ENCODE results near the gene ASS1. TPM values are rescaled to one million over a fixed set of nuclear protein-coding genes. Genes with fewer than 3 reads are reported as not detected.

ASS1 gene
- total and polyA plus RNA-seq, 2 of the 13 experiments (the other 11 are each of a cell fraction or from before 2014, with no cell fraction given), result 77.6 to 122 TPM

GRCh38 chr9:130411566-130411915 is 33.2 kb upstream of the ASS1 start:
- ATAC-seq (no peak), FAIRE-seq (no peak), DNase-seq (ENCODE audit: low spot score) (no peak)
- H4K20me1 ChIP-seq (ENCODE audit: insufficient read depth, low read length), result no peaks in the 10 kb centered on the region
- H3K79me2 ChIP-seq (ENCODE audit: insufficient read depth, low read length), result no peaks in the 10 kb centered on the region
- no peak overlapping the region for H3K4me3 ChIP-seq (replicated peaks in 1 of 3; ENCODE audit: insufficient read depth in 1 of 3, low read depth in 2 of 3, low read length in 3 of 3)
- H3K4me2 ChIP-seq (ENCODE audit: low read depth, low read length), result no peak overlapping the region
- no peaks in the 10 kb centered on the region for H3K4me1 ChIP-seq (ENCODE audit: insufficient read depth, low read length)
- no peaks in the 10 kb centered on the region for H3K9me3 ChIP-seq (ENCODE audit: low read length)
- no peaks in the 10 kb centered on the region for H3K36me3 ChIP-seq (replicated peaks in 1 of 2; ENCODE audit: control insufficient read depth in 1 of 2, insufficient read depth in 2 of 2, low read length in 2 of 2)
- WGBS (ENCODE audit: low lambda C conversion rate), result 16% methylated on average over 3 of the region's 3 CpGs
- in situ Hi-C loops (cut with HindIII; ENCODE audit: extremely low pct_ligation_motif_present, low pct_unique_long_range_greater_than_20kb), result no loop called here
- ChIA-PET POLR2A (no interaction called here), CTCF (ENCODE audit: low intra/inter-chr PET ratio, low total read pairs) (no interaction called here)
- intact Hi-C loops (cut with micrococcal nuclease; ENCODE audit: unreplicated experiment), result no loop called here
- no peak overlapping the region for H3K27ac ChIP-seq (ENCODE audit: extremely low read length, insufficient read depth, low read length)
- no peak overlapping the region for H2AFZ ChIP-seq (ENCODE audit: low read length)
- H3K27me3 ChIP-seq (ENCODE audit: control insufficient read depth in 1 of 2, insufficient read depth in 2 of 2, low read length in 2 of 2), result peaks cover 2 to 5% of the 10 kb centered on the region in 2 experiments; a peak in 1 of 5 replicates
- no TSS peak for BruUV-seq (replicated peaks)
- no peak overlapping the region for H3K9ac ChIP-seq (ENCODE audit: insufficient read depth, low read depth, low read length)
- TF ChIP-seq PAXIP1 (CRISPR knock-in tag; conservative IDR thresholded peaks at IDR 0.05) (no peak), RFXANK (CRISPR knock-in tag; IDR thresholded peaks at IDR 0.05) (no peak), TCF7 (IDR thresholded peaks at IDR 0.05; ENCODE audit: low read depth) (no peak), TFDP1 (CRISPR knock-in tag; IDR thresholded peaks at IDR 0.05; ENCODE audit: borderline replicate concordance) (no peak), TCF12 (IDR thresholded peaks at IDR 0.05) (no peak), TCF12 (CRISPR knock-in tag; IDR thresholded peaks at IDR 0.05) (no peak), ZNF431 (CRISPR knock-in tag; IDR thresholded peaks at IDR 0.05; ENCODE audit: borderline replicate concordance, low read depth) (no peak), ZNF563 (CRISPR knock-in tag; IDR thresholded peaks at IDR 0.05) (no peak), ZFP37 (CRISPR knock-in tag; IDR thresholded peaks at IDR 0.05; ENCODE audit: borderline replicate concordance) (no peak), ISL2 (CRISPR knock-in tag; IDR thresholded peaks at IDR 0.05) (no peak), GMEB1 (CRISPR knock-in tag; IDR thresholded peaks at IDR 0.05; ENCODE audit: borderline replicate concordance) (no peak), NFE2L1 (CRISPR knock-in tag; IDR thresholded peaks at IDR 0.05; ENCODE audit: borderline replicate concordance) (no peak), HMG20B (CRISPR knock-in tag; conservative IDR thresholded peaks at IDR 0.05) (no peak)
- TF ChIP-seq, protein P1, sequence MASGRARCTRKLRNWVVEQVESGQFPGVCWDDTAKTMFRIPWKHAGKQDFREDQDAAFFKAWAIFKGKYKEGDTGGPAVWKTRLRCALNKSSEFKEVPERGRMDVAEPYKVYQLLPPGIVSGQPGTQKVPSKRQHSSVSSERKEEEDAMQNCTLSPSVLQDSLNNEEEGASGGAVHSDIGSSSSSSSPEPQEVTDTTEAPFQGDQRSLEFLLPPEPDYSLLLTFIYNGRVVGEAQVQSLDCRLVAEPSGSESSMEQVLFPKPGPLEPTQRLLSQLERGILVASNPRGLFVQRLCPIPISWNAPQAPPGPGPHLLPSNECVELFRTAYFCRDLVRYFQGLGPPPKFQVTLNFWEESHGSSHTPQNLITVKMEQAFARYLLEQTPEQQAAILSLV (CRISPR knock-in tag; IDR thresholded peaks at IDR 0.05; ENCODE audit: borderline replicate concordance), result no peak
- TF ChIP-seq, protein P2, sequence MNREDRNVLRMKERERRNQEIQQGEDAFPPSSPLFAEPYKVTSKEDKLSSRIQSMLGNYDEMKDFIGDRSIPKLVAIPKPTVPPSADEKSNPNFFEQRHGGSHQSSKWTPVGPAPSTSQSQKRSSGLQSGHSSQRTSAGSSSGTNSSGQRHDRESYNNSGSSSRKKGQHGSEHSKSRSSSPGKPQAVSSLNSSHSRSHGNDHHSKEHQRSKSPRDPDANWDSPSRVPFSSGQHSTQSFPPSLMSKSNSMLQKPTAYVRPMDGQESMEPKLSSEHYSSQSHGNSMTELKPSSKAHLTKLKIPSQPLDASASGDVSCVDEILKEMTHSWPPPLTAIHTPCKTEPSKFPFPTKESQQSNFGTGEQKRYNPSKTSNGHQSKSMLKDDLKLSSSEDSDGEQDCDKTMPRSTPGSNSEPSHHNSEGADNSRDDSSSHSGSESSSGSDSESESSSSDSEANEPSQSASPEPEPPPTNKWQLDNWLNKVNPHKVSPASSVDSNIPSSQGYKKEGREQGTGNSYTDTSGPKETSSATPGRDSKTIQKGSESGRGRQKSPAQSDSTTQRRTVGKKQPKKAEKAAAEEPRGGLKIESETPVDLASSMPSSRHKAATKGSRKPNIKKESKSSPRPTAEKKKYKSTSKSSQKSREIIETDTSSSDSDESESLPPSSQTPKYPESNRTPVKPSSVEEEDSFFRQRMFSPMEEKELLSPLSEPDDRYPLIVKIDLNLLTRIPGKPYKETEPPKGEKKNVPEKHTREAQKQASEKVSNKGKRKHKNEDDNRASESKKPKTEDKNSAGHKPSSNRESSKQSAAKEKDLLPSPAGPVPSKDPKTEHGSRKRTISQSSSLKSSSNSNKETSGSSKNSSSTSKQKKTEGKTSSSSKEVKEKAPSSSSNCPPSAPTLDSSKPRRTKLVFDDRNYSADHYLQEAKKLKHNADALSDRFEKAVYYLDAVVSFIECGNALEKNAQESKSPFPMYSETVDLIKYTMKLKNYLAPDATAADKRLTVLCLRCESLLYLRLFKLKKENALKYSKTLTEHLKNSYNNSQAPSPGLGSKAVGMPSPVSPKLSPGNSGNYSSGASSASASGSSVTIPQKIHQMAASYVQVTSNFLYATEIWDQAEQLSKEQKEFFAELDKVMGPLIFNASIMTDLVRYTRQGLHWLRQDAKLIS (CRISPR knock-in tag; IDR thresholded peaks at IDR 0.05), result no peak

Measured in HepG2 (cell line).